Aorta (tissue), 5 donors: ENCODE data around the gene SFXN3. TPM values are rescaled to one million over a fixed set of nuclear protein-coding genes. Genes with fewer than 3 reads are reported as not detected.

Experiments used
- ATAC-seq: fragments of 200-7000 bp; cut with Tn5 transposase; one replicate; pipeline ENCODE4 v1.9.1; 2022; ENCODE audit warnings: moderate library complexity; ENCODE audit not compliant: low FRiP score
- DNase-seq, 2 donors: peaks; one replicate each; pipeline ENCODE4 v3.0.0-alpha.2; 2020
- H3K27ac ChIP-seq, 2 donors: one replicate each; pipeline ENCODE4 v1.5.1; 2013; ENCODE audit warnings: low read length in 2 of 2, mild to moderate bottlenecking in 2 of 2, moderate library complexity in 2 of 2, control low read depth in 1 of 2, inconsistent platforms in 1 of 2, low read depth in 1 of 2
- H3K27me3 ChIP-seq, 2 donors: one replicate each; pipeline ENCODE4 v1.6.1; 2013; ENCODE audit warnings: control low read depth in 1 of 2, low read length in 1 of 2, mild to moderate bottlenecking in 1 of 2, moderate library complexity in 1 of 2; ENCODE audit not compliant: insufficient read depth in 2 of 2, control insufficient read depth in 1 of 2
- H3K36me3 ChIP-seq, 2 donors: one replicate each; pipeline ENCODE4 v1.6.1; 2013; ENCODE audit warnings: control low read depth in 1 of 2, low read length in 1 of 2, mild to moderate bottlenecking in 1 of 2; ENCODE audit not compliant: insufficient read depth in 2 of 2, control insufficient read depth in 1 of 2
- H3K4me1 ChIP-seq, 2 donors: one replicate each; pipeline ENCODE4 v1.6.1; 2013; ENCODE audit warnings: low read length in 2 of 2, control low read depth in 1 of 2, mild to moderate bottlenecking in 1 of 2, moderate library complexity in 1 of 2; ENCODE audit not compliant: insufficient read depth in 2 of 2, control insufficient read depth in 1 of 2
- H3K4me3 ChIP-seq, 2 donors: one replicate each; pipeline ENCODE4 v1.5.1; 2013; ENCODE audit warnings: low read length in 2 of 2, control low read depth in 1 of 2, mild to moderate bottlenecking in 1 of 2
- H3K9me3 ChIP-seq: one replicate; pipeline ENCODE4 v1.6.1; 2013; ENCODE audit warnings: mild to moderate bottlenecking, low read length; ENCODE audit not compliant: control insufficient read depth
- WGBS, 2 donors: extraction: QIAGEN DNeasy Blood & Tissue Kit; methylation state at CpG; one replicate each; pipeline ENCODE4 v1.1.7; 2013; 5-methylcytosine and 5-hydroxymethylcytosine counted together
- intact Hi-C, 2 donors: fragments of 100-400 bp; cut with DNase I; formaldehyde crosslinking; loops; one replicate each; pipeline versions ENCODE4 v1.14.2 to v1.15.0; 2022
- polyA plus RNA-seq, 2 donors: library from polyadenylated mRNA; stranded (reverse); fragments of 200-250 nt; gene quantifications; one replicate each; pipeline ENCODE4 v1.2.3, GENCODE V29; 2013
- total RNA-seq, 2 donors: library from RNA; stranded (reverse); fragmentation: NEBNext Ultra II Directional; extraction: Animal tissue kit (Norgen Biotek cat#: 25700); gene quantifications; one replicate each; pipeline ENCODE4 v1.2.1, GENCODE V29; 2021
- donor health status: healthy with polysubstance abuse.
- donor health status: Bipolar disorder and iron deficiency.
- donor health status: DM: no; HTN: no; CAD: no.
- donor health status: DM: no; HTN: no; CAD: no.
- donor health status: DM: yes; HTN: yes; CAD: no.

The SFXN3 gene
- total and polyA plus RNA-seq, 4 donors: 42.6 to 113 (median 94.3) TPM

- H3K27ac ChIP-seq: no peak overlapping the region
- H3K9me3 ChIP-seq: no peaks in the 10 kb centered on the region
- no peak for ATAC-seq
- peak in 1 of 2 donors; percentile 32 for DNase-seq
- H3K4me1 ChIP-seq: no peaks in the 10 kb centered on the region
- 77 to 84% methylated on average over 7 of the region's 7 CpGs for WGBS, 2 donors
- no peak overlapping the region for H3K4me3 ChIP-seq
- H3K36me3 ChIP-seq: peaks cover 7 to 13% of the 10 kb centered on the region in 2 donors
- no peaks in the 10 kb centered on the region for H3K27me3 ChIP-seq
- intact Hi-C loops: no loop called here
Measured at GRCh38 chr10:101035314-101035713, 4.3 kb downstream of the SFXN3 start.

GRCh38 chr10:101035916-101036702 is 5.1 kb downstream of the SFXN3 start:
- Histone ChIP-seq H3K4me1 (no peaks in the 10 kb centered on the region), H3K9me3 (no peaks in the 10 kb centered on the region), H3K27me3 (no peaks in the 10 kb centered on the region), H3K27ac (no peak overlapping the region), H3K36me3 (peaks cover 7 to 13% of the 10 kb centered on the region in 2 donors), H3K4me3 (no peak overlapping the region)
- ATAC-seq: no peak
- intact Hi-C loops: no loop called here
- WGBS, 2 donors: 79 to 80% methylated on average over 10 of the region's 10 CpGs
- peak in 1 of 2 donors; percentile 71 for DNase-seq

GRCh38 chr10:101036726-101037125 is 5.7 kb downstream of the SFXN3 start:
- peak in 1 of 2 donors; percentile 38 for DNase-seq
- Histone ChIP-seq H3K27ac (no peak overlapping the region), H3K4me1 (no peaks in the 10 kb centered on the region), H3K4me3 (no peak overlapping the region), H3K27me3 (no peaks in the 10 kb centered on the region), H3K36me3 (peaks cover 7 to 13% of the 10 kb centered on the region in 2 donors), H3K9me3 (no peaks in the 10 kb centered on the region)
- intact Hi-C loops: no loop called here
- ATAC-seq: no peak
- WGBS, 2 donors: 78 to 84% methylated on average over 7 of the region's 7 CpGs

DNA sequence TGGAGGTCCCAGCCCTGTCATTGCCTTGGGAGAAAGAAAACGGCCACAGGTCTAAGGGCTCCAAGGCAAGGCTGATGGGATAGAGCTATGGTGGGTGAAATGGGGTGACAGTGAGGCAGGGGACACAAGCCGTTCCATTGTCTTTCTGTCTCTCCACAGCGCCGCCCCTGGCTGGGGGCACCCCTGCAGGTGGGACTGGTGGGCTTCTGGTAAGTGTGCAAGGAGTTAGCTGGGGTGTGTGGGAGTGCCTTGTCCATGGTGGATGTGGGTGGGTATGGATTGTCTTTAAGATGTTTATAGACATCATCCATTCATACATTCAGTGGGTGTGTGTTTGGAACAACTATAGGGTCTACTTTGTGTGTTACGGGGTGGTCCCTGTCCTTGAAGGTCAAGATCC is 7.5 kb downstream of the SFXN3 start:
- ATAC-seq: no peak
- Histone ChIP-seq H3K4me1 (no peaks in the 10 kb centered on the region), H3K27me3 (no peaks in the 10 kb centered on the region), H3K27ac (no peak overlapping the region), H3K4me3 (no peak overlapping the region), H3K9me3 (no peaks in the 10 kb centered on the region), H3K36me3 (peaks cover 7 to 13% of the 10 kb centered on the region in 2 donors)
- 53 to 57% methylated on average over 5 of the region's 5 CpGs for WGBS, 2 donors
- intact Hi-C loops: no loop called here
- DNase-seq: peak in 1 of 2 donors; percentile 51

- no peaks in the 10 kb centered on the region for H3K27me3 ChIP-seq
- H3K9me3 ChIP-seq: no peaks in the 10 kb centered on the region
- intact Hi-C loops: loop anchor here in 1 of 2 donors (2.0 kb wide), 1 partner anchor 27 kb away; no protein-coding TSS in a partner anchor
- H3K27ac ChIP-seq: no peak overlapping the region
- H3K4me1 ChIP-seq: no peaks in the 10 kb centered on the region
- peak in 1 of 2 donors; percentile 10 for DNase-seq
- 86 to 91% methylated on average over 3 of the region's 3 CpGs for WGBS, 2 donors
- peaks cover 7 to 13% of the 10 kb centered on the region in 2 donors for H3K36me3 ChIP-seq
- no peak overlapping the region for H3K4me3 ChIP-seq
- ATAC-seq: no peak
Measured at GRCh38 chr10:101040061-101040460, 9.0 kb downstream of the SFXN3 start.

DNA sequence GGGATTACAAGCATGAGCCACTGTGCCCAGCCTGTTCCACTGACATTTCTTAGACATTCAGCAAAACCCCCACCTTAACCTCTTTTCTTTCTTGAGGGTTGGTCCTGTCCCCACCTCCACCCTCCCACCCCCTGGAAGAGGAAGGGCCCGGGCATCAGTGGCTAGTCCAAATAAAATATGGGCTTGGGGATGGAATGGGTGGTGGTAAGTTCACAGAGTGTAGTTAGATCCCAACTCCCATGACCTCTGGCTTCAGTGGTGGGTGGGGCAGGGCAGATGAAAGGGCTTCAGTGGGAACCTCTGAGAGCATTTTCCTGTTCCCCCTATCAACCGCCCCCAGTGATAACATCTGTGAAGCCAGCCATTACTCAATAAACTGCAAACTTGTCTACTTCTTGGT is 9.8 kb downstream of the SFXN3 start:
- 28 to 42% methylated on average over 2 of the region's 2 CpGs for WGBS, 2 donors
- Histone ChIP-seq H3K4me3 (no peak overlapping the region), H3K4me1 (no peaks in the 10 kb centered on the region), H3K27ac (no peak overlapping the region), H3K9me3 (no peaks in the 10 kb centered on the region), H3K36me3 (peaks cover 7 to 10% of the 10 kb centered on the region in 2 donors), H3K27me3 (no peaks in the 10 kb centered on the region)
- no peak for DNase-seq
- no peak for ATAC-seq
- intact Hi-C loops: loop anchor here in 1 of 2 donors (2.0 kb wide), 1 partner anchor 26 kb away; no protein-coding TSS in a partner anchor

- ATAC-seq (peak; percentile 88), DNase-seq (peak; percentile 85)
- Histone ChIP-seq H3K27ac (no peak overlapping the region), H3K27me3 (no peaks in the 10 kb centered on the region), H3K4me3 (no peak overlapping the region), H3K36me3 (peaks cover 7% of the 10 kb centered on the region in 2 donors), H3K9me3 (no peaks in the 10 kb centered on the region), H3K4me1 (no peaks in the 10 kb centered on the region)
- intact Hi-C loops: loop anchor here in 1 of 2 donors (2.0 kb wide), 1 partner anchor 25 kb away; no protein-coding TSS in a partner anchor
- 15 to 18% methylated on average over 6 of the region's 6 CpGs for WGBS, 2 donors
Measured at GRCh38 chr10:101041252-101041761, 10.3 kb downstream of the SFXN3 start.

GRCh38 chr10:101042118-101042517 is 11.1 kb downstream of the SFXN3 start:
- ATAC-seq: no peak
- no peak for DNase-seq
- WGBS, 2 donors: 43 to 45% methylated on average over 4 of the region's 4 CpGs
- Histone ChIP-seq H3K27me3 (no peaks in the 10 kb centered on the region), H3K27ac (peak overlapping the region; percentile 2 to 95), H3K4me3 (no peak overlapping the region), H3K4me1 (no peaks in the 10 kb centered on the region), H3K9me3 (no peaks in the 10 kb centered on the region), H3K36me3 (peaks cover 4 to 7% of the 10 kb centered on the region in 2 donors)
- intact Hi-C loops: no loop called here
